Middle frontal gyrus (tissue), 1 donor: ENCODE results near the gene FBXO28.

Experiments used
- DNase-seq: peaks from one replicate; pipeline ENCODE4 v3.0.0-alpha.2; 2015; ENCODE audit warnings: low spot score; ENCODE audit errors: extremely low spot score

Gene FBXO28

DNA sequence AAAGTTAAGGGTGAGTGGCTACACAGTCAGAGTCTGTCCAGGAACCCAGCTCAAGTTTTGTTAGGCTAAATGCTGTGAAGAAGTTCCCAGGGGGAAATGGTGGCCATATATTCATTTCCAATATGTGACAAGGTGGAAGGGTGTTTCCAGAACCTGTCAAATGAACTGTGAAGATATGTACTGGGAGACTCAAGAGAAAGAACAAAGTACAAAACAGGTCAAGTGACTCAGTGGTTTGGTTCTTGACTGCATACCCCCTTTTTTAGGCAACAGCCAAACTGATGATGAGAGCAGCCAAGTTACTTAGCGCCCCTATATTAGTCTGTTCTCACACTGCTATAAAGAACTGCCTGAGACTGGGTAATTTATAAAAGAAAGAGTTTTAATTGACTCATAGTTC, 18.6 kb upstream of the FBXO28 start:
- no peak for DNase-seq

DNA sequence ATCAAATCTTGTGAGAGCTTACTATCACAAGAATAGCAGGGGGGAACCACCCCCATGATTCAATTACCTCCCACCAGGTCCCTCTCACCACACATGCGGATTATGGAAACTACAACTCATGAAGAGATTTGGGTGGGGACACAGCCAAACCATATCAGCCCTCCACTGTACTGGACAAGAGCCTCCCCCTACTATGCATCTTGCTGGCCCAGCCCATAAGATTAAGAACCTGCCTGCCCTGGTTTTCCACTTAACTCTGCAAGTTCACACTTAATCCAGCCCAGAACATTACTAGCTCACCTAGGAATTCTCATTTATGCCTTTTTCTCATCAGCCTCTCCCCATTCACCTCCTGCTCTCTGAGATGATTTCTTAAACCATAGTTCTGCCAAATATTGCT, 18.0 kb upstream of the FBXO28 start:
- DNase-seq: no peak

DNA sequence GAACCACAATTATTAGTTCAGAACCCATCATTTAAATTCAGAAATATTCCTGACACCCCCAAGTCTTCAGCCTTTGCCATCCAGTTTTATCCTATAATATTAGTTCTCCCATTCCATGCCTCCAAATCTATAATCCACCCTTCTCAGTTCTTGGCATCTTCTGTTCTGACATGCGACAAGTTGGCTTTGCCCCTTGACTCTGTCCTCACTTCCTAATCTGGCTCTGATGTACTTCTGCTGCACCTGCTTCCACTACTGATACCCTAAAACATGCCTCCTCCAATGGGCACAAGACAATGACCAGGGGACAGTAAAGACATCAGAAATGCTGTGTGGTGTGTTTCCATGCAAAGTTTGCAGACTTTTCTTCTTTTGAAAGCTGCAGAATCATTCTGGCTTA, 17.1 kb upstream of the FBXO28 start:
- no peak for DNase-seq

DNA sequence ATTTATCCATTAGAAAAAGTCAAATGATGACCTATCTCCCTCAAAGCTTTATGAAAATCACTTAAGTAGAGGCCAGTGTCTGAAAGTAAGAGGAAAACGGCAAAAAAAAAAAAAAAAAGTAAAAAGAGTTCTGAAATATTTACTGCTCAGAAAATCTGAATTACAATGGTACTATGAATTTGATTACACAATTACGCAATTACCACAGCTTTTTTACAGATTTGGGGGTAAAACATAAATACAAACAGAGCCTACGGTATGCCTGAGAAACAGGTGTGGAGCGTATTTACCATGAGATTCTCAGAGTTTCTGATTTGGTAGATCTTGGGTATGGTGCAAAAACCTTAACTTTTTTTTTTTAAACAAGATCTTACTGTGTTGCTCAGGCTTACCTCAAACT, 15.9 kb upstream of the FBXO28 start:
- no peak for DNase-seq

DNA sequence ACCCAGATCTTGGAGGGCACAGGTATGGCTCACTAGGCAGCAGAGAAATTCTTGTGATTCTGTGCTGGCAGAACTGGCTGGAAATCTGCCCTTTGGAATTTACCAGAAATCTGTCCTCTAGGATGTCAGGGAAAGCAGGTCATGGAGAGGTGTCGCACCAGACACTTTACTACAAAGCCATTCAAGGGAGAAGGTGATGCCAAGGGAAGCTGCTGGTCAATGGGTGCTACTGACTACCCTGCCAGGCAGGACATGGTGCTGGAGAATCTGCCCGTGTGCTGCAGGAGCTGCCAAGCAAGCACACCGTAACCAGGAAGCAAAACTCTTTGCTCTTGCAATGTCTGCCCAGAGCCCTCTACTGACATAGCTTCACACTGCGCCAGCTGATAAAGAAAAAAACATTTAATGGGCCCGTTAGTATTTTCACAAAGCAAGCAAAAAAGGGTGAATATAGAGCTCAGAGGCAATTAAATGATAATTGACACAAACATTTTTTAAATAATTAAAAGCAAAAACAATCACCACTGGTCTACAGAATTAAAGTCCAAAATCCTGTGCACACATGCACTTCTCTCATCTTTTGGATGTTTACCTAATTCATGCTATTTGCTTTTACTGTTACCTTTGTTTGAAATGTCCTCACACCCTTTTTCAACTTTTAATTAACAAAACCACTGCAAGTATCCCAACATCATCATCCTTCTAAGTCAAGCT, 7.2 kb upstream of the FBXO28 start:
- DNase-seq: no peak

DNA sequence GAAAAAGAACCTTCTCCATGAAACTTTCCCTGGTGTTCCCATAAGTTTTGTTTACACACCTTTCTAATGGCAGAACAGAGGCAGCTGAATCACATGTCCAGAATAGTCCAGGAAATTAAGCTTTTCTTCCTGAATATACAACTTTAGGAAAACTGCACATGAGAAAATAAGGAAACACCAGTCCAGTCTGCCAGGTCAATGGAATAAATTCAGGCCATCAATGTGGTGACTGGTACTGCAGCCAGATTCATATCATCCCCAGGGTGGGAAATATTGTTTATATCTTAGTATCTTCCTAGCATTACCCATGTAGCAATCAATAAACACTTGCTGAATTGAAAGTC, 6.7 kb upstream of the FBXO28 start:
- no peak for DNase-seq

DNA sequence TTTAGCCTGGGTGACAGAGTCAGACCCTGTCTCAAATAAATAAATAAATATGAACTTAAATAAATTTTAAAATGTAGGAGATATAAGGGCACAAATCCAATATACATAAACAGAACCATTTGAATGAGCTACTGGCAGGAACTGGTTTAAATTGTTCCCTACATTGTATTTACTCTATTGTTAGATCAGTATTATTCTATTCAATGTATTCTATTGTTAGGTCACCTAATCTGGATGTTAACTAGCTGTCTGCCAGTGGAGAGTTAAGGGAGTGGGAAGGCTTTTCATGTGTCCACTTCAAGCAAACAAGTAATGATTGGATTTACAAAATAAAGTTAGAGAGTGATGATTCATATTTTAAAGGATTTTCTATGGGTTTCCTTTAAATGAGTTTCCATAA, 4.9 kb upstream of the FBXO28 start:
- no peak for DNase-seq

DNA sequence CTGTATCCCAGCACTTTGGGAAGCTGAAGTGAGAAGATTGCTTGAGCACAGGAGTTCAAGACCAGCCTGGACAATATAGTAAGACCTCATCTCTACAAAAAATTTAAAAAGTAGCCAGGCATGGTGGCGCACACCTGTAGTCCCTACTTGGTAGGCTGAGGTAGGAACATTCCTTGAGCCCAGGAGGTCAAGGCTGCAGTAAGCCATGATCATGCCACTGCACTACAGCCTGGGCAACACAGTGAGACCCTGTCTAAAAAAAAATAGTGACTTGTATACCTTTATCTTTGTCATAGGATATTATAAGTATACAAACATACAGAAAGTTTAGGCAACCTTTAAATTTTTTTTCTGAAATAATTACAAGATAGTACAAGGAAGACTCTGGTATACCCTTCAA, 3.9 kb upstream of the FBXO28 start:
- DNase-seq: no peak

DNA sequence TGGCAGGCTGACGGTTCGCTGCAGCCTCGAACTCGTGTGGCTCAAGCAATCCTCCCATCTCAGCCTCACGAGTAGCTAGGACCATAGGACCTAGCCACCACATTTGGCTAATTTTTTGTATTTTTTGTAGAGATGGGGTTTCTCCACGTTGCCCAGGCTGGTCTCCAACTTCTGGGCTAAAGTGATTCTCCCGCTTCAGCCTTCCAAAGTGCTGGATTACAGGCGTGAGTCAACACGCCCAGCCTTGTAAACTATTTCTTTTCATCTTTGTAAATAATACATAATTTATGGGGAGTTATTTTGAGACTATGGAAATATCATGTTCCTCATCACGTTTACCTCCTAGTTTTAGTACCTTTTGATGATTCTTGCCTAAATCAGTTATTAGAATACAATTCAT, 906 bp upstream of the FBXO28 start:
- DNase-seq: no peak

DNA sequence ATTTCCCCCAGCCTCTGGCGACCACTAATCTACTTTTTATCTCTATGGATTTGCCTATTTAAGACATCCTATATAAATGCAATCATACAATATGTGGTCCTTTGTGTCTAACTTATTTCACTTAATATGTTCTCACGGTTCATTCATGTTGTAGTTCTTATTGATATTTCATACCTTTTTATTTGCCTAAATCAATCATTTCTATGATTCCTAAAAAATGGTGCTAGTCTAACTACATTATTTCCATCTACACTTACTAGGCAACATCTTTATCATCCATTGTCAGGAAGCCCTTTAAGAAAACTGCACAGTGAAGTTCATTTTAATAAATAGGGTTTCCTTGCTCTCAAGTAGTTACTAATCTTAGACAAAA, 380 bp upstream of the FBXO28 start:
- no peak for DNase-seq

DNA sequence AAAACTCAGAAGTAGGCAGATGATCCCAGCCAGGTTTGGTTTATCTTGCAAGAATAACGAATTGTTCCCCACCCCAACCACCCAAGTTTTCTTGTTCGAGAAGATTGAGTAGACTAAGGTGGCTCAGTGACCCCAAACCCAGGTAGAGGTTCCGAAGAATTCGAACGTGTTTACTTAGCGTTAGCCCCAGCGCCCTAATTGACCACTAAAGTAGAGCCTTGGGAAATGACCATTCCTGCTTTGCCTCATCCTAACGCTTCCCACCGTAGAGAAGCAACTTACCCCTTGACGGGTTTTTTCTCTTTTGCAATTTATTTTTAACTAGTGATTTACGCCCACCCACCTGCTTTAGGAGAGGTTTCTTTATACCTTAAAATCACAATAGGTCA, 870 bp downstream of the FBXO28 start:
- no peak for DNase-seq

DNA sequence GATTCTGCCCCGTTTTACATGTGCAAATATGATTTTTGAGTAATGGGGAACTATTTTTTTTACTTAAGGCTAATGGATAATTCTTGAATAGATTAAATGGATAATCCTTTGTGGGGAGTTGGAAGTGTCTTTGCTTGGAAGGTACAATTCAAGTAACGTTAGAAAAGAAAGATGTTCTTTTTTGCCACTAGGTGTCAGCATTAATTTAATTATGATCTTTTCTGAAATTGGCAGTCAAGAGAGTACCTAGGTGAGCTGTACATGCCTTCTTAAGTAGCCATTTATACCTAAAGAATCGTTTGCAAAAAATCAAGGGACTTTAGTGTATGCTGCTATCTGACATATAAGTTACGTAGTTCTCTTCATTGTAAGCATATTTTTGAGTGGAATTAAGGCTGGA, 2.2 kb downstream of the FBXO28 start:
- DNase-seq: peak; percentile 24

DNA sequence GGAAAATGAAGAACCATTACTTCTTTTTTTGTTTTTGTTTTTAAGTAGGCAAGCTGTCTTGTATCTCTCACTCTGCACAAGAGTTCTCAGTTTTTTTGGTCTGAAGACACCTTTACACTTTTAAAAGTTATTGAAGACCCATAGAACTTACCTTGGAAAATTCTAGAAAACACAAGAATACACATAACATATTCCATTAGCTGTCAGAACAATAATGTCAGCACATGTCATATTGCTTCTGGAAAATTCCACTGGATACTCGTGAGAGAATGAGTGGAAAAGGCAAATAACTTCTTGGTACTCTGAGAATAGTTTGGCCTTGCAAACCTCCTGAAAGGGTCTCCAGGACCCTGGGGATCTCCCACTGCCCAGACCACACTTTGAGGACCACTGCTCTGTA, 4.8 kb downstream of the FBXO28 start:
- no peak for DNase-seq

DNA sequence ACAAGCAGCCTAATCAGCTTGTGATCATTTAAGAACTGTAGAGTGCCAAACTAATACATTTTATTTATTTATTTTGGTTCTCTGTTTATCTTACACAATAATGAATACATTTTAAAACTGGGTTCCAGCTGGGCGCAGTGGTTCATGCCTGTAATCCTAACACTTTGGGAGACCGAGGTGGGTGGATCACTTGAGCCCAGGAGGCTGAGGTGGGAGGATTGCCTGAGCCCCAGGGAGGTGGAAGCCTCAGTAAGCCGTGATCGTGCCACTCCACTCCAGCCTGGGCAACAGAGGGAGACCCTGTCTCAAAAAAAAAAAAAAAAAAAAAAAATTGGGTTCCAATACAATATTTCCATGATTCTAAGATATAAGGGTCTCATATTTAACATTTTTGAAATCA, 9.2 kb downstream of the FBXO28 start:
- no peak for DNase-seq

DNA sequence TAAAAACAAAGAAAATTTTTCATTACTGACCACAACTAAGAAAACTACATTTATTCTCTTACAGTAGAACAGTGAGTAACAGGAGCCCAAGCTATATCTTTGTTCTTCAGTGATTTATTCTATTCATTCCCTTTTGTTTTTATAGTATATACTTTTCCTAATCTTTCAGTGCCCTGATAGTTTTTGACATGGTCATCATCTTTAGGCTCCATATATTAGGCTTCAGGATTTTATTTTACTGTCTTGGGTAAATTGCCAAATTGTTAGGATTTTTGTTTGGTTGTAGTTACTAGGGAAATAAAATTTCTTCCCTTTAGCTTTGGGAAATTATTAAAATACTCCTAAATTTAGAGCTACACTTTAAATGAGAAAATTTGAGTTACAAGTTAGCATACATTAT, 10.3 kb downstream of the FBXO28 start:
- no peak for DNase-seq

DNA sequence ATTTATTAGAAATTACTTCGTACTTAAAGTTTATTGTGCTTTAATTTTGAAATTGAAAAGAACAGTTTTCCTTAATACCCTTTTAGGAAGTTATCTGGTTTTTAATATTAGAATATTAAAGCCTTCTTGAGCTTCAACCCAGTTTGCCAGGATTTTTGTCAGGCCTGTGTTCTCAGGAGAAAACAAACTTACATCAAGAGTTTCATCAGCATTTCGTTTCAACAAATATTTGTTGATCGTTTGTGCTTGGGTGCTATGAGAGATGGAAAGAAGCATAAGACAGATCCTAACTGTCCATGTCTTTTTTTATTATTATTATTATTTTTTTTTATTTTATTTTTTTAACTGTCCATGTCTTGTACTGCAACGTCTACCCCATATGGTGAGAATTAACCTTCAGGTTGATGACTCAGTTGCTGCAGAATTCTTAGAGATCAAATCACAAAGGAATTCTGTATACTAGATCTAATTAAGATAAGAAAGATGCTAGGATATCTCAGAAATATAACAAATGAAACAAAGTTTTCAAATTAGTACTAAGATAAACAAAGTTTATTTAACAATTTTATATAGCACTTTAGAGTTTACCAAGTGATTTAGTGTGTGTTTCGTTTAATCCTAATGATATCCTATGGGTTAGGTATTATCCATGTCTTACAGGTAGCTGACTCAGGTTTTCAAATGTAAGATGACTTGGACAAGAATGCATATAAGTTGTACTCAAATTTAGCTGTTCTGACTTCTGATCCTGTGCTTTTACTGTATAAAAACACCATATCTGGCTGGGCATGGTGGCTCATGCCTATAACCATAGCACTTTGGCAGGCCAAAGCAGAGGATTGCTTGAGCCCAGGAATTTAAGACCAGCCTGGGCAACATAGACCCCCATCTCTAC, 14.3 kb downstream of the FBXO28 start:
- no peak for DNase-seq

DNA sequence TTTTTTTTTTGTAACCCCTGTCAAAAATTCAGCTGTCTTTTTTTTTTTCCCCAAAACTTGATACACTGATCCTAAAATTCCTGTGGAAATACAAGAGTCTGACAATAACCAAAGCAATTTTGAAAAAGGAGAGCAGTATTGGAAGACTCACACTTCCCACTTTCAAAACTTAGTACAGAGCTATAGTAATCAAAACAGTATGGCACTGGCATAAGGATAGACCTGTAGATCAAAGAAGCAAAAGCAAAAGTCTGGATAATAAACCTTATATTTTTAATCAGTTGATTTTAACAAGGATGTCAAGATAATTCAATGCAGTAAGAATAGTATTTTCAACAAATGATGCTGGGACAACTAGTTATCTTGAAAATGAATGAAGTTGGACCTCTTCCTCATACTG, 17.3 kb downstream of the FBXO28 start:
- DNase-seq: no peak

DNA sequence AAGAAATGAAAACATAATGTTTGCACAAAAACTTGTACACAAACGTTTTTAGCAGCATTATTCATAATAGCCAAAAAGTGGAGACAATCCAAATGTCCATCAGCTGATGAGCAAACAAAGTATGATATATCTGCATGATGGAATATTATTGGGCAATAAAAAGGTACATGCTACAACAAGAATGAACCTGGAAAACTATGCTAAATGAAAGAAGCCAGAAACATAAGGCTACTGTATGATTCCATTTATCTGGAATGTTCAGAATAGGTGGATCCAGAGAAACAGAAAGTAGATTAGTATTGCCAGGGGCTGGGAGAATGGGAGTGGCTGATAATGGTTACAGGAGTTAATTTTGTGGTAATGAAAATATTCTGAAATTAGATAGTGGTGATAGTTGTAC, 19.0 kb downstream of the FBXO28 start:
- DNase-seq: no peak

DNA sequence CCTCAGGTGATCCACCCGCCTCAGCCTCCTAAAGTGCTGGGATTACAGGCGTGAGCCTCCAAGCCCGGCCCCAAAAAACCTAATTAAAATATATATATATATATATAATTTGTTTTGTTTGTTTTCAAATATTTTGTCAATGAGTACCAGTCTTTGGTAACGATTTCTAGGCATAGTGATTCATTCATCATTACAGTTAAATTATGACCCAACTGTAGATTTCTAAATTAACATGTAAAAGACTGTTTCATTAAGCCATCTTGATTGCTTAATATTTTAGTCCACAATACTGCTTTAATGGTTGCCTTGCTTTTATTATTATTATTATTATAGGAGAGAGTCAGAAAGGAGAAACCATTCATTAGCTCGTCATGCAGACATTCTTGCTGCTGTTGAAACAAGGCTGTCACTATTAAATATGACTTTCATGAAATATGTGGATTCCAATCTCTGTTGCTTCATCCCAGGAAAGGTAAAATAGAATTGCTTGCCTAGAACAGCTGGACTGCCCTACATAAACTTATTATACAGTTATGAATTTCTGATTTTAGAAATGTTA, 19.9 kb downstream of the FBXO28 start:
- DNase-seq: no peak

DNA sequence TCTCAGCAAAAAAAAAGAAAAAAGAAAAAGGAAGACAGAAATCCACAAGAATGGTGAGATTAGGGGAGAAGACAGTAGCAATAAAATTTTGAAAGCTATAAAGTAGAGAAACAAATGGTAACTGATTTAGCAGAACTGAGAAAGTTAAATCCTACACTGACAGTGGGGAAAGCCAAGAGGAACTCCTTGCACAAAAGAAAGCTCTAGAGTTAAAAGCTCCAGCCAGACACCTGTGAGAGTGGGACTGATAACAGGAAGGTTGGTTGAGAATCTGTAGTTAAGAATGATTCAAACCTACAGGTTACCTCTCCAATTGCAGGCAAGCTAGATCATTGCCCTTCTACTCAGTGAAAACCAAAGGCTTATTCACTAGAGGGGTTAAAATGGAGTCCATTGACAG, 23.6 kb downstream of the FBXO28 start:
- DNase-seq: no peak

DNA sequence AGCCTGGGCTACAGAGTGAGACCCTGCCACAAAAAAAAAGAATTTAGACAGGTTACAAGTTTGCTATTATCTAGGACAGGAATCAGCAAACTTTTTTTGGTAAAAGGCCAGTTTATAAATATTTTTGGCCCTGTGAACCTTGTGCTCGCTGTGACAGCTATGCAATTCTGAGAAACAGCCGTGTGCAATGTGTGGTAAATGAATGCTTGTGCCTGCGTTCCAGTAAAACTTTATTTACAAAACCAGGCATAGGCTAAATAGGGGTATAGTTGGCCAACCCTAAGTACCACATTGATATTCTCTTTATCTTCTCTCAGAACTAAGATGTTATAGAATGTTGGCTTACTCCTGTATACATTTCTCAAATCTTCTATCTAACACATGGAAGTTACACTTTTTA, 24.3 kb downstream of the FBXO28 start:
- DNase-seq: no peak

DNA sequence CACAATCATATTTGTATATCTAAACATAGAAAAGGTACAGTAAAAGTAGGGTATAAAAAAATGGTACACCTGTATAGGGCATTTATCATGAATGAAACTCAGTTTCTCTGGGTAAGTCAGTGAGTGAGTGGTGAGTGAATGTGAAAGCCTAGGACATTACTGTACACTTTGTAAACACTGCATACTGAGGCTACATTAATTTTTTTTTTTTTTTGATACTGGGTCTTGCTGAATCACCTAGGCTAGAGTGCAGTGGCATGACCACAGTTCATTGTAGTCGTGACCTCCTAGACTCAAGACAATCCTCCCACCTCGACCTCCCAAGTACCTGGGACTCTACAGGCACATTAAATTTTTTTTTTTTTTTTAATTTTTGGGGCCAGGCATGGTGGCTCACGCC, 27.8 kb downstream of the FBXO28 start:
- DNase-seq: no peak

DNA sequence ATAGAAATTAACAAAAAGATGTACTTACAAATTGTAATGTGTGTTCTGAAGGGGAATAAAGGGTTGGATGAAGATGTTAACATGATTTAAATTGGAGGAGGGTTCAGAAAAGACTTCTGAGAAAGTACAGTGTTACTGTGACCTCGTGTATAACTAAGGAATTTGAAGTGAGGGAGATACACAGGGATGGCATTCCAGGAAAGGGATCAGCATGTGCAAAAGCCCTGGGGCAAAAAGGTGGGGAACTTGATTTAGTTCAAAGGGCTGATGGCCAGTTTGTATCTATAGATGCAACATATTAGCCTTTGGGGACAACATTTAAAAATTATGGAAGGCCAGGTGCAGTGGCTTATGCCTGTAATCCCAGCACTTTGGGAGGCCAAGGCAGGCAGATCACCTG, 35.8 kb downstream of the FBXO28 start:
- no peak for DNase-seq
